M059J (cell line): ENCODE results near the gene GLB1L2. TPM values are rescaled to one million over a fixed set of nuclear protein-coding genes. Genes with fewer than 3 reads are reported as not detected.

Source experiments
- DNase-seq: peaks from one replicate; pipeline ENCODE4 v3.0.0-alpha.2; 2012; ENCODE audit warnings: low read depth
- total RNA-seq: library from RNA; depleted of rRNA; stranded (reverse); fragments of >200 nt; shearing (Covaris generic); gene quantifications from 2 replicates; pipeline ENCODE4 v1.2.3, GENCODE V29; 2014

GLB1L2 gene
- total RNA-seq, 1 experiment from 2014 or later, result not detected

- no peak for DNase-seq
Observed at GRCh38 chr11:134367781-134368180, 36.0 kb downstream of the GLB1L2 start.

- DNase-seq, result no peak
Observed at GRCh38 chr11:134369656-134370525, 38.1 kb downstream of the GLB1L2 start.

- DNase-seq, result no peak
Observed at GRCh38 chr11:134370526-134371435, 39.0 kb downstream of the GLB1L2 start.

GRCh38 chr11:134371436-134372185, 39.8 kb downstream of the GLB1L2 start:
- no peak for DNase-seq

- DNase-seq, result no peak
Observed at GRCh38 chr11:134372536-134372935, 40.7 kb downstream of the GLB1L2 start.

GRCh38 chr11:134372961-134373360, 41.2 kb downstream of the GLB1L2 start:
- no peak for DNase-seq

GRCh38 chr11:134373591-134374052, 41.8 kb downstream of the GLB1L2 start:
- DNase-seq, result no peak

GRCh38 chr11:134374171-134374570, 42.4 kb downstream of the GLB1L2 start:
- DNase-seq, result no peak

GRCh38 chr11:134374891-134375550, 43.2 kb downstream of the GLB1L2 start:
- DNase-seq, result no peak

GRCh38 chr11:134376150-134376921, 44.5 kb downstream of the GLB1L2 start:
- no peak for DNase-seq

GRCh38 chr11:134377876-134378275, 46.1 kb downstream of the GLB1L2 start:
- DNase-seq, result no peak

GRCh38 chr11:134379241-134379640, 47.5 kb downstream of the GLB1L2 start:
- no peak for DNase-seq

GRCh38 chr11:134380229-134380628, 48.4 kb downstream of the GLB1L2 start:
- DNase-seq, result no peak

GRCh38 chr11:134380785-134381184, 49.0 kb downstream of the GLB1L2 start:
- no peak for DNase-seq

GRCh38 chr11:134382257-134382656, 50.5 kb downstream of the GLB1L2 start:
- DNase-seq, result no peak

GRCh38 chr11:134382830-134383229, 51.0 kb downstream of the GLB1L2 start:
- DNase-seq, result no peak

GRCh38 chr11:134383576-134384221, 51.9 kb downstream of the GLB1L2 start:
- DNase-seq, result no peak

GRCh38 chr11:134384406-134384805, 52.6 kb downstream of the GLB1L2 start:
- DNase-seq, result no peak

GRCh38 chr11:134385171-134385570, 53.4 kb downstream of the GLB1L2 start:
- no peak for DNase-seq
